Kidney epithelial cell (primary cell): Measurements from ENCODE around the gene EHD2. TPM values are rescaled to one million over a fixed set of nuclear protein-coding genes. Genes with fewer than 3 reads are reported as not detected.
"Not testable (repeated sequence)": the region's sequence is repeated elsewhere in the genome, so short reads cannot be mapped to it uniquely, and the experiment has no call there.

Experiments
- DNase-seq: peaks from one replicate; pipeline ENCODE4 v3.0.0-alpha.2; 2010; ENCODE audit warnings: low read depth
- H3K27me3 ChIP-seq: 2 replicates; pipeline ENCODE4 v1.6.0; 2011; ENCODE audit warnings: low read length; ENCODE audit not compliant: control insufficient read depth, insufficient read depth
- H3K36me3 ChIP-seq: 2 replicates; pipeline ENCODE4 v1.5.1; 2011; ENCODE audit warnings: low read length; ENCODE audit not compliant: control insufficient read depth, insufficient read depth
- H3K4me3 ChIP-seq: 2 replicates; pipeline ENCODE4 v1.5.1; 2011; ENCODE audit warnings: low read depth, mild to moderate bottlenecking, control low read depth, low read length
- total RNA-seq: library from RNA; depleted of rRNA; stranded (reverse); fragments of >200 nt; gene quantifications from 2 replicates; pipeline ENCODE4 v1.2.3, GENCODE V29; 2015
- TF ChIP-seq, protein P1 (sequence below): IDR thresholded peaks from 2 replicates; pipeline ENCODE4 v1.5.1; 2011; ENCODE audit warnings: mild to moderate bottlenecking, moderate library complexity, low read length, control low read depth, inconsistent platforms; ENCODE audit not compliant: insufficient read depth, poor library complexity, severe bottlenecking

The EHD2 gene
- total RNA-seq, 1 donor from 2014 or later, result 32.5 TPM

DNA sequence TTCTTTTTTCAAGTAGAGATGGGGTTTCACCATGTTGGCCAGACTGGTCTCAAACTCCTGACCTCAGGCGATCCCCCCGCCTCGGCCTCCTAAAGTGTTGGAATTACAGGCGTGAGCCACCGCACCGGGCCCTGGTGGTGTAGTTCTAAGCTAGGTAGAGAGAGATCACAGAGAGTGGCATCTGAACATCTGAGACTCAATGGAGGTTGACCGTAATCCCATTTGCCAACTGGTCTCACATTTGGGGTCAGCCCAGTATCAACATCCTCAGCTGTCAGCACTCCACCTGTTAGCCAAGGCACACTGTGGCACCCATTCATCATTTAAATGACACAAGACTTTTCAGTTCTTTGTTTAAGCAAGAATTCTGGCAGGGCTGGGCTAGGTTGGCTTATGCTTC, 73.3 kb downstream of the EHD2 start:
- Histone ChIP-seq H3K27me3 (no peaks in the 10 kb centered on the region), H3K36me3 (peaks cover 2% of the 10 kb centered on the region), H3K4me3 (no peak overlapping the region)
- DNase-seq, result no peak
- TF ChIP-seq, protein P1, sequence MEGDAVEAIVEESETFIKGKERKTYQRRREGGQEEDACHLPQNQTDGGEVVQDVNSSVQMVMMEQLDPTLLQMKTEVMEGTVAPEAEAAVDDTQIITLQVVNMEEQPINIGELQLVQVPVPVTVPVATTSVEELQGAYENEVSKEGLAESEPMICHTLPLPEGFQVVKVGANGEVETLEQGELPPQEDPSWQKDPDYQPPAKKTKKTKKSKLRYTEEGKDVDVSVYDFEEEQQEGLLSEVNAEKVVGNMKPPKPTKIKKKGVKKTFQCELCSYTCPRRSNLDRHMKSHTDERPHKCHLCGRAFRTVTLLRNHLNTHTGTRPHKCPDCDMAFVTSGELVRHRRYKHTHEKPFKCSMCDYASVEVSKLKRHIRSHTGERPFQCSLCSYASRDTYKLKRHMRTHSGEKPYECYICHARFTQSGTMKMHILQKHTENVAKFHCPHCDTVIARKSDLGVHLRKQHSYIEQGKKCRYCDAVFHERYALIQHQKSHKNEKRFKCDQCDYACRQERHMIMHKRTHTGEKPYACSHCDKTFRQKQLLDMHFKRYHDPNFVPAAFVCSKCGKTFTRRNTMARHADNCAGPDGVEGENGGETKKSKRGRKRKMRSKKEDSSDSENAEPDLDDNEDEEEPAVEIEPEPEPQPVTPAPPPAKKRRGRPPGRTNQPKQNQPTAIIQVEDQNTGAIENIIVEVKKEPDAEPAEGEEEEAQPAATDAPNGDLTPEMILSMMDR, result no peak

DNA sequence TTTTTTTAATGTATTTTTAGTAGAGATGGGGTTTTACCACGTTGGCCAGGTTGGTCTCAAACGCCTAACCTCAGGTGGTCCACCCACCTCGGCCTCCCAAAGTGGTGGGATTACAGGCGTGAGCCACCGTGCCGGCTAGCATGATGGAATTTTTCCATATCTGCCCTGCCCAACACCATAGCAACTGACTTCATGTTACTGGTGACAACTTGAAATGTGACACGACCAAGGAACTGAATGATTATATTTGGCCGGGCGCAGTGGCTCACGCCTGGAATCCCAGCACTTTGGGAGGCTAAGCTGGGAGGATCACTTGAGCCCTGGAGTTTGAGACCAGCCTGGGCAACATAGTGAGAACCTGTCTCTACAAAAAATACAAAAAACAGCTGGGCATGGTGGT, 74.1 kb downstream of the EHD2 start:
- DNase-seq, H3K27me3 ChIP-seq, H3K36me3 ChIP-seq, H3K4me3 ChIP-seq: not testable (repeated sequence)

DNA sequence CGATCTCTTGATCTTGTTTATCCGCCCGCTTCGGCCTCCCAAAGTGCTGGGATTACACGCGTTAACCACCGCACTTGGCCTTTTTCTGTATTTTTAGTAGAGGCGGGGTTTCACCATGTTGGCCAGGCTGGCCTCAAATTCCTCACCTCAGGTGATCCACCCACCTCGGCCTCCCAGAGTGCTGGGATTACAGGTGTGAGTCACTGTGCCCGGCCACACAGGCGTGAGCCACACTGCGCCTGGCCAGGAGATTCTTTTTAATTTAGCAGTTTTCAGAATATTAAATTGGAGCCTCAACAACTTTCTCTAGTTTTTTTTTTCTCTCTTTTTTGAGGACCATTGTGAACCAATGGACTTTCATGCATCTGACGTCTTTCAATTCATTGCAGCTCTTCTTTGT, 76.6 kb downstream of the EHD2 start:
- not testable (repeated sequence) for H3K4me3 ChIP-seq, H3K27me3 ChIP-seq, DNase-seq, H3K36me3 ChIP-seq

DNA sequence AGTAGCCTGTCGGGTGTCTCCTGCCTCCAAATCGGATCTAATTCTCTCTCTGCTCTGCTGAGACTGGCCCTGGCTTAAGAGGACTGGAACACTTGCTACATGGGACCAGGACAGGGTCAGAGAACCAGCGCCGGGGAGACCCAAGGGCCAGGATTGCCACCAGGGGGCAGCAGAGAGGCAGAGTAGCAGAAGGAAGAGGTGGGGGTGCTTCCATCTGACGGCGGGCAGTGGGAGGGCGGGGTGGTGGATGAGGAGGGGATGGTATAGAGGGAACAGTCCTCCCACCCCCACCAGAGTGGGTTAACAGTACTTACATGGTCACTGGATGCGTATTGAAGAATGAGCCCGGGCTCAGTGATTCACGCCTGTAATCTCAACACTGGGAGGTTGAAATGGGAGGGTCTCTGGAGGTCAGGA, 77.2 kb downstream of the EHD2 start:
- TF ChIP-seq, protein P1, result peak; percentile 93
- DNase-seq, result no peak

DNA sequence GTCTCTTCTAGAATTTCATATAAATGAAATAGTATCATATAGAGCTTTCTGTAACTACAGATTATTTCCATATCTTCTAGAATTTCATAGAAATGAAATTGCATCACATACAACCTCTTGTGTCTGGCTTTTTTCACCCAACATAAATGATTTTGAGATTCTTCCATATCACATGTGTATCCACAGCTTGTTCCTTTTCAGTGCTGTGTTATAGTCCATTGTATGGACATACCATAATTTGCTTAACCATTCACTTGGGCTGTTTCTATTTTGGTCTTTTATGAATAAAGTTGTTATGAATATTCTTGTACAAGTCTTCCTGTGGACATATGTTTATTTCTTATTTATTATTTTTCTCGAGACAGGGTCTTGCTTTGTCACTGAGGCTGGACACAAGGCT, 79.4 kb downstream of the EHD2 start:
- TF ChIP-seq, protein P1, result no peak
- Histone ChIP-seq H3K4me3 (no peak overlapping the region), H3K27me3 (no peaks in the 10 kb centered on the region), H3K36me3 (no peaks in the 10 kb centered on the region)
- DNase-seq, result no peak

More for the DNA sequence above, 77.2 kb downstream of the EHD2 start:
- Histone ChIP-seq H3K27me3 (no peaks in the 10 kb centered on the region), H3K4me3 (no peak overlapping the region), H3K36me3 (no peaks in the 10 kb centered on the region)

Other genes starting within 250 kb of the EHD2 start
- gene SLC8A2, start 241.5 kb upstream of the EHD2 start, total RNA-seq, result not detected in 2 replicates
- 6.0 and 6.6 TPM in 2 replicates for gene KPTN, start 229.2 kb upstream of the EHD2 start, total RNA-seq
- gene NAPA, start 198.4 kb upstream of the EHD2 start, total RNA-seq, result 127 and 142 TPM in 2 replicates
- not detected in 2 replicates for gene ZNF541, start 140.3 kb upstream of the EHD2 start, total RNA-seq
- 11.2 and 13.8 TPM in 2 replicates for gene BICRA, start 104.3 kb upstream of the EHD2 start, total RNA-seq
- gene NOP53, start 32.1 kb downstream of the EHD2 start, total RNA-seq, result 358 and 380 TPM in 2 replicates
- 166 and 233 TPM in 2 replicates for gene SELENOW, start 65.3 kb downstream of the EHD2 start, total RNA-seq
- not detected in 2 replicates for gene TPRX1, start 91.1 kb downstream of the EHD2 start, total RNA-seq
- gene CRX, start 108.5 kb downstream of the EHD2 start, total RNA-seq, result not detected in 2 replicates
- gene TPRX2, start 145.8 kb downstream of the EHD2 start, total RNA-seq, result not detected in 2 replicates
- not detected in 2 replicates for gene SULT2A1, start 172.9 kb downstream of the EHD2 start, total RNA-seq